NCI-H2227 treated with DMSO at 0.1 percent for 48 hours (cell line): Measurements from ENCODE around the gene CLTCL1.
A peak's percentile ranks its signal among the peaks of the same experiment; 100 is the strongest.

ENCODE experiments used
- DNase-seq: peaks from one replicate; lab custom pipeline; 2025; lab: John Stamatoyannopoulos, UW

Gene CLTCL1

GRCh38 chr22:19150482-19151328, 140.8 kb downstream of the CLTCL1 start:
- DNase-seq, result no peak

- no peak for DNase-seq
Measured at GRCh38 chr22:19149991-19150390, 141.5 kb downstream of the CLTCL1 start, which contains the start of gene GSC2. Gene GSC2 (minus strand): TSS chr22:19150292. CDS start chr22:19150283, 9 bp downstream.

GRCh38 chr22:19149047-19149883, 142.3 kb downstream of the CLTCL1 start:
- peak; percentile 14 for DNase-seq

GRCh38 chr22:19148417-19149046, 143.0 kb downstream of the CLTCL1 start:
- no peak for DNase-seq

- DNase-seq, result no peak
Measured at GRCh38 chr22:19147195-19147780, 144.2 kb downstream of the CLTCL1 start.

GRCh38 chr22:19146215-19146968, 145.1 kb downstream of the CLTCL1 start:
- no peak for DNase-seq

GRCh38 chr22:19143967-19144400, 147.5 kb downstream of the CLTCL1 start:
- peak; percentile 10 for DNase-seq

GRCh38 chr22:19143212-19143611, 148.3 kb downstream of the CLTCL1 start:
- DNase-seq, result no peak

- no peak for DNase-seq
Measured at GRCh38 chr22:19142394-19142793, 149.1 kb downstream of the CLTCL1 start.

- no peak for DNase-seq
Measured at GRCh38 chr22:19139974-19140373, 151.5 kb downstream of the CLTCL1 start.

- no peak for DNase-seq
Measured at GRCh38 chr22:19139001-19139356, 152.5 kb downstream of the CLTCL1 start.

- no peak for DNase-seq
Measured at GRCh38 chr22:19138217-19139000, 153.1 kb downstream of the CLTCL1 start.

- no peak for DNase-seq
Measured at GRCh38 chr22:19137384-19138216, 153.9 kb downstream of the CLTCL1 start.

GRCh38 chr22:19136915-19137314, 154.6 kb downstream of the CLTCL1 start:
- DNase-seq, result no peak

GRCh38 chr22:19134874-19135273, 156.6 kb downstream of the CLTCL1 start:
- no peak for DNase-seq

GRCh38 chr22:19134176-19134831, 157.2 kb downstream of the CLTCL1 start:
- DNase-seq, result no peak

- DNase-seq, result no peak
Measured at GRCh38 chr22:19133561-19133960, 158.0 kb downstream of the CLTCL1 start.

- DNase-seq, result no peak
Measured at GRCh38 chr22:19132693-19133400, 158.7 kb downstream of the CLTCL1 start.
